ENCODE results near the gene PLK2.

DNA sequence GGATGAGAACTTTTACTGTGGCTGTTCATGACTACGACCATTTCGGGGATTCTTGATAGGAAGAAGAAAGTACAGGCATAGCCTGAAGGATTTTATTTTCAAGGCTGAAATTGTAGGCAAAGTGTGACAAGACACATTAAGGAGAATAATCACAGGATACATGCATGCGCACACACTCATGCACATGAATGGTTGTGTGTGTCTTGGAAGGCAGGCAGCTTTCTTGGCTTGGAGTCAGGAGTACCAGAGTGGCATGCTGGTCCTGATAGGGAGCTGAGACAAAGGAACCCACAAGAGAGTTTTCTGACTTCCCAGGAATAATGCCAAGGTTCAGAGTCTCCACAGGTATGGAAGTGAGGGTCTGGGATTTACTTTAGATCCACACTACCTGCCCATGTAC lies 22.2 kb downstream of the PLK2 start:
- TF ChIP-seq, protein P1, sequence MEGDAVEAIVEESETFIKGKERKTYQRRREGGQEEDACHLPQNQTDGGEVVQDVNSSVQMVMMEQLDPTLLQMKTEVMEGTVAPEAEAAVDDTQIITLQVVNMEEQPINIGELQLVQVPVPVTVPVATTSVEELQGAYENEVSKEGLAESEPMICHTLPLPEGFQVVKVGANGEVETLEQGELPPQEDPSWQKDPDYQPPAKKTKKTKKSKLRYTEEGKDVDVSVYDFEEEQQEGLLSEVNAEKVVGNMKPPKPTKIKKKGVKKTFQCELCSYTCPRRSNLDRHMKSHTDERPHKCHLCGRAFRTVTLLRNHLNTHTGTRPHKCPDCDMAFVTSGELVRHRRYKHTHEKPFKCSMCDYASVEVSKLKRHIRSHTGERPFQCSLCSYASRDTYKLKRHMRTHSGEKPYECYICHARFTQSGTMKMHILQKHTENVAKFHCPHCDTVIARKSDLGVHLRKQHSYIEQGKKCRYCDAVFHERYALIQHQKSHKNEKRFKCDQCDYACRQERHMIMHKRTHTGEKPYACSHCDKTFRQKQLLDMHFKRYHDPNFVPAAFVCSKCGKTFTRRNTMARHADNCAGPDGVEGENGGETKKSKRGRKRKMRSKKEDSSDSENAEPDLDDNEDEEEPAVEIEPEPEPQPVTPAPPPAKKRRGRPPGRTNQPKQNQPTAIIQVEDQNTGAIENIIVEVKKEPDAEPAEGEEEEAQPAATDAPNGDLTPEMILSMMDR (conservative IDR thresholded peaks at IDR 0.05; ENCODE audit: low read depth, low read length) = no peak
- TF ChIP-seq EZH2 (IDR thresholded peaks at IDR 0.05; ENCODE audit: low read length, unreplicated experiment) (no peak), EZH2phosphoT487 (IDR thresholded peaks at IDR 0.05; ENCODE audit: borderline replicate concordance, low read length) (no peak)
